Measurements from ENCODE around the gene CNNM1. TPM values are rescaled to one million over a fixed set of nuclear protein-coding genes. Genes with fewer than 3 reads are reported as not detected.

The CNNM1 gene
- total and polyA plus RNA-seq, 2 experiments from 2014 or later = 2.2 to 3.8 TPM

- Histone ChIP-seq H3K79me2 (no peaks in the 10 kb centered on the region), H3K36me3 (replicated peaks; ENCODE audit: insufficient read depth, low read depth) (no peaks in the 10 kb centered on the region), H3K27ac (no peak overlapping the region), H3K4me3 (no peak overlapping the region), H3K4me1 (ENCODE audit: insufficient read depth) (no peaks in the 10 kb centered on the region), H4K20me1 (ENCODE audit: insufficient read depth, poor library complexity, severe bottlenecking) (no peaks in the 10 kb centered on the region), H3K9me3 (ENCODE audit: low read depth) (no peaks in the 10 kb centered on the region), H3K4me2 (no peak overlapping the region), H3K27me3 (peaks cover 4% of the 10 kb centered on the region), H2AFZ (no peak overlapping the region), H3K9me2 (replicated peaks; ENCODE audit: insufficient read depth) (no peaks in the 10 kb centered on the region)
- WGBS (ENCODE audit: low lambda C conversion rate, missing lambda C conversion rate) = 71% methylated on average over 9 of the region's 9 CpGs
- TF ChIP-seq EZH2 (IDR thresholded peaks at IDR 0.05; ENCODE audit: borderline replicate concordance) (no peak), EZH2phosphoT487 (IDR thresholded peaks at IDR 0.05; ENCODE audit: low read depth, severe bottlenecking, unreplicated experiment) (no peak), CTCF (IDR thresholded peaks at IDR 0.05; ENCODE audit: poor library complexity) (no peak)
- DNase-seq (ENCODE audit: low spot score) = peak; percentile 26
Observed at GRCh38 chr10:99372546-99373271, 43.6 kb downstream of the CNNM1 start.

- Histone ChIP-seq H2AFZ (no peak overlapping the region), H3K27me3 (peaks cover 4% of the 10 kb centered on the region), H3K4me1 (ENCODE audit: insufficient read depth) (no peaks in the 10 kb centered on the region), H3K36me3 (replicated peaks; ENCODE audit: insufficient read depth, low read depth) (no peaks in the 10 kb centered on the region), H3K4me3 (no peak overlapping the region), H3K9me3 (ENCODE audit: low read depth) (no peaks in the 10 kb centered on the region), H3K9me2 (replicated peaks; ENCODE audit: insufficient read depth) (no peaks in the 10 kb centered on the region), H4K20me1 (ENCODE audit: insufficient read depth, poor library complexity, severe bottlenecking) (no peaks in the 10 kb centered on the region), H3K79me2 (no peaks in the 10 kb centered on the region), H3K27ac (no peak overlapping the region), H3K4me2 (no peak overlapping the region)
- TF ChIP-seq EZH2phosphoT487 (IDR thresholded peaks at IDR 0.05; ENCODE audit: low read depth, severe bottlenecking, unreplicated experiment) (no peak), EZH2 (IDR thresholded peaks at IDR 0.05; ENCODE audit: borderline replicate concordance) (no peak), CTCF (IDR thresholded peaks at IDR 0.05; ENCODE audit: poor library complexity) (no peak)
- no peak for DNase-seq (ENCODE audit: low spot score)
- WGBS (ENCODE audit: low lambda C conversion rate, missing lambda C conversion rate) = 79% methylated on average over 2 of the region's 2 CpGs
Observed at GRCh38 chr10:99374526-99374925, 45.4 kb downstream of the CNNM1 start.

- Histone ChIP-seq H3K4me3 (no peak overlapping the region), H3K4me2 (no peak overlapping the region), H3K36me3 (replicated peaks; ENCODE audit: insufficient read depth, low read depth) (no peaks in the 10 kb centered on the region), H2AFZ (no peak overlapping the region), H3K27me3 (peaks cover 4% of the 10 kb centered on the region), H4K20me1 (ENCODE audit: insufficient read depth, poor library complexity, severe bottlenecking) (no peaks in the 10 kb centered on the region), H3K4me1 (ENCODE audit: insufficient read depth) (no peaks in the 10 kb centered on the region), H3K79me2 (no peaks in the 10 kb centered on the region), H3K9me2 (replicated peaks; ENCODE audit: insufficient read depth) (no peaks in the 10 kb centered on the region), H3K27ac (no peak overlapping the region), H3K9me3 (ENCODE audit: low read depth) (no peaks in the 10 kb centered on the region)
- TF ChIP-seq EZH2phosphoT487 (IDR thresholded peaks at IDR 0.05; ENCODE audit: low read depth, severe bottlenecking, unreplicated experiment) (no peak), EZH2 (IDR thresholded peaks at IDR 0.05; ENCODE audit: borderline replicate concordance) (no peak), CTCF (IDR thresholded peaks at IDR 0.05; ENCODE audit: poor library complexity) (no peak)
- WGBS (ENCODE audit: low lambda C conversion rate, missing lambda C conversion rate) = 93% methylated on average over 3 of the region's 3 CpGs
- no peak for DNase-seq (ENCODE audit: low spot score)
Observed at GRCh38 chr10:99374972-99375371, 45.8 kb downstream of the CNNM1 start.
